ENCODE data around the gene RHBDL2. TPM values are rescaled to one million over a fixed set of nuclear protein-coding genes. Genes with fewer than 3 reads are reported as not detected.

The RHBDL2 gene
- total and polyA plus RNA-seq, 9 of the 15 experiments (the other 6 are each of a cell fraction or from before 2014, with no cell fraction given), result not detected

GRCh38 chr1:38973659-38974437 is 32.2 kb upstream of the RHBDL2 start:
- H3K4me1 ChIP-seq (replicated peaks in 1 of 2; ENCODE audit: control insufficient read depth in 2 of 2, insufficient read depth in 2 of 2, low read length in 2 of 2), result peaks cover 7 to 10% of the 10 kb centered on the region in 2 experiments; a peak in 4 of 5 replicates
- TF ChIP-seq KDM1A (IDR thresholded peaks at IDR 0.05) (no peak), DMBX1 (CRISPR knock-in tag; IDR thresholded peaks at IDR 0.05; ENCODE audit: borderline replicate concordance) (no peak), HES1 (IDR thresholded peaks at IDR 0.05; ENCODE audit: low read depth) (no peak)
- TF ChIP-seq, protein P1, sequence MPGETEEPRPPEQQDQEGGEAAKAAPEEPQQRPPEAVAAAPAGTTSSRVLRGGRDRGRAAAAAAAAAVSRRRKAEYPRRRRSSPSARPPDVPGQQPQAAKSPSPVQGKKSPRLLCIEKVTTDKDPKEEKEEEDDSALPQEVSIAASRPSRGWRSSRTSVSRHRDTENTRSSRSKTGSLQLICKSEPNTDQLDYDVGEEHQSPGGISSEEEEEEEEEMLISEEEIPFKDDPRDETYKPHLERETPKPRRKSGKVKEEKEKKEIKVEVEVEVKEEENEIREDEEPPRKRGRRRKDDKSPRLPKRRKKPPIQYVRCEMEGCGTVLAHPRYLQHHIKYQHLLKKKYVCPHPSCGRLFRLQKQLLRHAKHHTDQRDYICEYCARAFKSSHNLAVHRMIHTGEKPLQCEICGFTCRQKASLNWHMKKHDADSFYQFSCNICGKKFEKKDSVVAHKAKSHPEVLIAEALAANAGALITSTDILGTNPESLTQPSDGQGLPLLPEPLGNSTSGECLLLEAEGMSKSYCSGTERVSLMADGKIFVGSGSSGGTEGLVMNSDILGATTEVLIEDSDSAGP (CRISPR knock-in tag; IDR thresholded peaks at IDR 0.05), result no peak
- intact Hi-C loops (cut with micrococcal nuclease), result no loop called here
- ChIA-PET POLR2A (interaction anchor here (0.6 kb wide), 3 partner anchors 10 to 244 kb away, joined by 3 to 4 read pairs (median 3); no protein-coding TSS in a partner anchor), CTCF (ENCODE audit: low intra/inter-chr PET ratio) (no interaction called here)
- WGBS (ENCODE audit: insufficient coverage, low coverage, missing lambda C conversion rate), result 66% methylated on average over 12 of the region's 13 CpGs
- H3K4me3 ChIP-seq, result no peak overlapping the region
- no peaks in the 10 kb centered on the region for H4K20me1 ChIP-seq (replicated peaks; ENCODE audit: control insufficient read depth, insufficient read depth, low read length)
- no peak overlapping the region for H3K4me2 ChIP-seq (ENCODE audit: insufficient read depth, low read length)
- peaks cover 9% of the 10 kb centered on the region for H3K9me3 ChIP-seq (replicated peaks; ENCODE audit: control insufficient read depth, insufficient read depth, low read depth, low read length)
- peak; percentile 72 for ATAC-seq
- DNase-seq (ENCODE audit: extremely low read depth in 1 of 4, low spot score in 3 of 4), result no peak
- no peaks in the 10 kb centered on the region for H3K79me2 ChIP-seq (ENCODE audit: control insufficient read depth, insufficient read depth, low read length)
- FAIRE-seq, result no peak
- H2AFZ ChIP-seq (ENCODE audit: low read depth, low read length), result peak overlapping the region; percentile 28
- H3K27ac ChIP-seq (ENCODE audit: extremely low read depth, low read depth, low read length), result no peak overlapping the region
- H3K9ac ChIP-seq (ENCODE audit: insufficient read depth in 1 of 2, low read depth in 2 of 2, low read length in 2 of 2), result peak overlapping the region in 1 of 2 experiments; percentile 50; a peak in 1 of 4 replicates
- BruUV-seq (replicated peaks), result no TSS peak
- in situ Hi-C loops (cut with MboI), result no loop called here
- no peaks in the 10 kb centered on the region for H3K27me3 ChIP-seq (ENCODE audit: control insufficient read depth in 2 of 2, insufficient read depth in 2 of 2, low read length in 2 of 2)
- no peaks in the 10 kb centered on the region for H3K36me3 ChIP-seq (ENCODE audit: control insufficient read depth, insufficient read depth, low read length)
- H3K9me1 ChIP-seq (ENCODE audit: control insufficient read depth, insufficient read depth, low read length), result no peaks in the 10 kb centered on the region

Data from K562 (cell line).